Measurements from ENCODE around the gene EPHB1. TPM values are rescaled to one million over a fixed set of nuclear protein-coding genes. Genes with fewer than 3 reads are reported as not detected.

EPHB1 gene
- polyA plus RNA-seq, 1 donor from 2014 or later: 18.7 TPM

DNA sequence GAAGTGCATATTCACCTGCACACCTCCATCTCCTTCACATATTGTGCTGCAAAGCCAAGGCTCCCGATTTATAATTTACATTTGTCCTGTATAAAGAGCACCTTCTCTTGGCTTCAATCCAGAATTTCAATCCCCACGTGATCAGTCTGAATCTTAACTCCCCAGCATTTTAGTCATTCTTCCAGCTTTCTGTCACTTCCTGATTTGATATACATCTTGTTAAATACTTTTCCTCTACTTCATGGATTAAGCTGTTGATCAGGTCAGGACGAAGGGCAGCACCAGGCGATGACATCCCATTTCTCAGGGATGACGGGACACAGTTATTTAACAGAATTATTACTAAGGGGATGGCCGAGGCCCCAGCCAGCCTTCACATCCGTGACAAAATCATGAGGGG lies 212.5 kb downstream of the EPHB1 start:
- Histone ChIP-seq H3K27ac (ENCODE audit: low read length) (no peak overlapping the region), H3K9ac (ENCODE audit: low read length) (no peak overlapping the region), H3K4me2 (ENCODE audit: low read length) (no peak overlapping the region), H3K79me2 (replicated peaks; ENCODE audit: insufficient read depth, low read length) (no peaks in the 10 kb centered on the region), H3K4me3 (ENCODE audit: low read length) (no peak overlapping the region), H3K27me3 (ENCODE audit: insufficient read depth, low read depth, low read length) (no peaks in the 10 kb centered on the region), H2AFZ (ENCODE audit: low read depth, low read length) (no peak overlapping the region), H4K20me1 (ENCODE audit: insufficient read depth) (no peaks in the 10 kb centered on the region), H3K9me3 (ENCODE audit: low read length) (no peaks in the 10 kb centered on the region), H3K36me3 (ENCODE audit: insufficient read depth, low read length) (no peaks in the 10 kb centered on the region), H3K9me2 (ENCODE audit: insufficient read depth, low read length) (no peaks in the 10 kb centered on the region), H3F3A (ENCODE audit: insufficient read depth, low read length, poor library complexity, severe bottlenecking) (no peaks in the 10 kb centered on the region)
- TF ChIP-seq, protein P1, sequence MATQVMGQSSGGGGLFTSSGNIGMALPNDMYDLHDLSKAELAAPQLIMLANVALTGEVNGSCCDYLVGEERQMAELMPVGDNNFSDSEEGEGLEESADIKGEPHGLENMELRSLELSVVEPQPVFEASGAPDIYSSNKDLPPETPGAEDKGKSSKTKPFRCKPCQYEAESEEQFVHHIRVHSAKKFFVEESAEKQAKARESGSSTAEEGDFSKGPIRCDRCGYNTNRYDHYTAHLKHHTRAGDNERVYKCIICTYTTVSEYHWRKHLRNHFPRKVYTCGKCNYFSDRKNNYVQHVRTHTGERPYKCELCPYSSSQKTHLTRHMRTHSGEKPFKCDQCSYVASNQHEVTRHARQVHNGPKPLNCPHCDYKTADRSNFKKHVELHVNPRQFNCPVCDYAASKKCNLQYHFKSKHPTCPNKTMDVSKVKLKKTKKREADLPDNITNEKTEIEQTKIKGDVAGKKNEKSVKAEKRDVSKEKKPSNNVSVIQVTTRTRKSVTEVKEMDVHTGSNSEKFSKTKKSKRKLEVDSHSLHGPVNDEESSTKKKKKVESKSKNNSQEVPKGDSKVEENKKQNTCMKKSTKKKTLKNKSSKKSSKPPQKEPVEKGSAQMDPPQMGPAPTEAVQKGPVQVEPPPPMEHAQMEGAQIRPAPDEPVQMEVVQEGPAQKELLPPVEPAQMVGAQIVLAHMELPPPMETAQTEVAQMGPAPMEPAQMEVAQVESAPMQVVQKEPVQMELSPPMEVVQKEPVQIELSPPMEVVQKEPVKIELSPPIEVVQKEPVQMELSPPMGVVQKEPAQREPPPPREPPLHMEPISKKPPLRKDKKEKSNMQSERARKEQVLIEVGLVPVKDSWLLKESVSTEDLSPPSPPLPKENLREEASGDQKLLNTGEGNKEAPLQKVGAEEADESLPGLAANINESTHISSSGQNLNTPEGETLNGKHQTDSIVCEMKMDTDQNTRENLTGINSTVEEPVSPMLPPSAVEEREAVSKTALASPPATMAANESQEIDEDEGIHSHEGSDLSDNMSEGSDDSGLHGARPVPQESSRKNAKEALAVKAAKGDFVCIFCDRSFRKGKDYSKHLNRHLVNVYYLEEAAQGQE (IDR thresholded peaks at IDR 0.05; ENCODE audit: borderline replicate concordance): no peak
- TF ChIP-seq EP300 (conservative IDR thresholded peaks at IDR 0.05; ENCODE audit: poor library complexity, severe bottlenecking): no peak
- TF ChIP-seq RAD21 (conservative IDR thresholded peaks at IDR 0.05): no peak
- no peak for TF ChIP-seq POLR2AphosphoS5 (IDR thresholded peaks at IDR 0.05)
- TF ChIP-seq TAF1 (IDR thresholded peaks at IDR 0.05; ENCODE audit: low read depth): no peak
- TF ChIP-seq MXI1 (conservative IDR thresholded peaks at IDR 0.05; ENCODE audit: poor library complexity, severe bottlenecking): no peak
- no peak for TF ChIP-seq EZH2 (IDR thresholded peaks at IDR 0.05; ENCODE audit: borderline replicate concordance, insufficient read depth, low read length, poor library complexity, severe bottlenecking)
- no peak for TF ChIP-seq SMC3 (conservative IDR thresholded peaks at IDR 0.05; ENCODE audit: poor library complexity)
- TF ChIP-seq, protein P2, sequence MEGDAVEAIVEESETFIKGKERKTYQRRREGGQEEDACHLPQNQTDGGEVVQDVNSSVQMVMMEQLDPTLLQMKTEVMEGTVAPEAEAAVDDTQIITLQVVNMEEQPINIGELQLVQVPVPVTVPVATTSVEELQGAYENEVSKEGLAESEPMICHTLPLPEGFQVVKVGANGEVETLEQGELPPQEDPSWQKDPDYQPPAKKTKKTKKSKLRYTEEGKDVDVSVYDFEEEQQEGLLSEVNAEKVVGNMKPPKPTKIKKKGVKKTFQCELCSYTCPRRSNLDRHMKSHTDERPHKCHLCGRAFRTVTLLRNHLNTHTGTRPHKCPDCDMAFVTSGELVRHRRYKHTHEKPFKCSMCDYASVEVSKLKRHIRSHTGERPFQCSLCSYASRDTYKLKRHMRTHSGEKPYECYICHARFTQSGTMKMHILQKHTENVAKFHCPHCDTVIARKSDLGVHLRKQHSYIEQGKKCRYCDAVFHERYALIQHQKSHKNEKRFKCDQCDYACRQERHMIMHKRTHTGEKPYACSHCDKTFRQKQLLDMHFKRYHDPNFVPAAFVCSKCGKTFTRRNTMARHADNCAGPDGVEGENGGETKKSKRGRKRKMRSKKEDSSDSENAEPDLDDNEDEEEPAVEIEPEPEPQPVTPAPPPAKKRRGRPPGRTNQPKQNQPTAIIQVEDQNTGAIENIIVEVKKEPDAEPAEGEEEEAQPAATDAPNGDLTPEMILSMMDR (IDR thresholded peaks at IDR 0.05; ENCODE audit: poor library complexity, severe bottlenecking): no peak

DNA sequence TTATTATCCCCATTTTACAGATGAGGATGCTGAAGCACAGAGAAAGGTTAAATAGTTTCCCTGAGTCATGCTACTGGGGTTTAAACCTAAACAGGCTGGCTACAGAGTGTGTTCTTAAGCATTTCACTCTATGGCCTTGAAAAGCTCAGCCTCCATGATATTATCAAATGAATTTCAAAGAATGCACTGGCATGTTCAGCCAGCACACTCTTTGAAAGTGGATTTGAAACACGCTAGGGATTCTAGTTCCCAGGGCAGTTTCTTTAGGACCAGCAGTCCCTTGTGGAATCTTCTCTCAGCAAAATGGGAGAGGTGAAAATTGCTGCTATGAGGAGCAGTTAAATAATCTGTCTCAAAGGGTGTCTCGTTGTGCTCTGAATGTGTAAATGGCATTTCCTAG lies 213.3 kb downstream of the EPHB1 start:
- Histone ChIP-seq H3K27me3 (ENCODE audit: insufficient read depth, low read depth, low read length) (no peaks in the 10 kb centered on the region), H3K36me3 (ENCODE audit: insufficient read depth, low read length) (no peaks in the 10 kb centered on the region), H3K27ac (ENCODE audit: low read length) (no peak overlapping the region), H3K9me3 (ENCODE audit: low read length) (no peaks in the 10 kb centered on the region), H3K4me3 (ENCODE audit: low read length) (no peak overlapping the region), H3K9me2 (ENCODE audit: insufficient read depth, low read length) (no peaks in the 10 kb centered on the region), H4K20me1 (ENCODE audit: insufficient read depth) (no peaks in the 10 kb centered on the region), H3F3A (ENCODE audit: insufficient read depth, low read length, poor library complexity, severe bottlenecking) (no peaks in the 10 kb centered on the region), H3K79me2 (replicated peaks; ENCODE audit: insufficient read depth, low read length) (no peaks in the 10 kb centered on the region), H2AFZ (ENCODE audit: low read depth, low read length) (no peak overlapping the region), H3K9ac (ENCODE audit: low read length) (no peak overlapping the region), H3K4me2 (ENCODE audit: low read length) (no peak overlapping the region)
- TF ChIP-seq, protein P1 (IDR thresholded peaks at IDR 0.05; ENCODE audit: borderline replicate concordance): no peak
- TF ChIP-seq MXI1 (conservative IDR thresholded peaks at IDR 0.05; ENCODE audit: poor library complexity, severe bottlenecking) (no peak), EZH2 (IDR thresholded peaks at IDR 0.05; ENCODE audit: borderline replicate concordance, insufficient read depth, low read length, poor library complexity, severe bottlenecking) (no peak), POLR2AphosphoS5 (IDR thresholded peaks at IDR 0.05) (no peak)
